ENCODE measurements around the gene CBLN3.

DNA sequence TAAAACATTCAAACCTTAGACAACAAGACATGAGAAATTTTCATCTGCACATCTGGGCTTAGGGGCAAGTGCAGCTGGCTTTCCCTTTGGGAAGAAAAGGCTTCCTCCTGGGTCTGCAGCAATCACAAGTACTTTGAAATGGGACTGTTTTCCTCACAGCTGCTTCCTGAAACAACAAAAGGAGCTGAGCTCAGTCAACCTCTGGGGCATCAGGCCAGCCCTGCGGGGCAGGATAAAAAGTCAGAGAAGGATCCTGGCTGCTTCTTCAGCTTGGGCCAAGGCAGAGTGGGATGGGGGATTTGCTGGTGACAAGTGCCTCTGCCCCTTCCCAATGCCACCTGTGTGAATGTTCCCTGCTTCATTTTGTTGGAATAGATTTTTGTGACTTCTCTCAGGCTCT is 29.3 kb upstream of the CBLN3 start:
- TF ChIP-seq, protein P1, sequence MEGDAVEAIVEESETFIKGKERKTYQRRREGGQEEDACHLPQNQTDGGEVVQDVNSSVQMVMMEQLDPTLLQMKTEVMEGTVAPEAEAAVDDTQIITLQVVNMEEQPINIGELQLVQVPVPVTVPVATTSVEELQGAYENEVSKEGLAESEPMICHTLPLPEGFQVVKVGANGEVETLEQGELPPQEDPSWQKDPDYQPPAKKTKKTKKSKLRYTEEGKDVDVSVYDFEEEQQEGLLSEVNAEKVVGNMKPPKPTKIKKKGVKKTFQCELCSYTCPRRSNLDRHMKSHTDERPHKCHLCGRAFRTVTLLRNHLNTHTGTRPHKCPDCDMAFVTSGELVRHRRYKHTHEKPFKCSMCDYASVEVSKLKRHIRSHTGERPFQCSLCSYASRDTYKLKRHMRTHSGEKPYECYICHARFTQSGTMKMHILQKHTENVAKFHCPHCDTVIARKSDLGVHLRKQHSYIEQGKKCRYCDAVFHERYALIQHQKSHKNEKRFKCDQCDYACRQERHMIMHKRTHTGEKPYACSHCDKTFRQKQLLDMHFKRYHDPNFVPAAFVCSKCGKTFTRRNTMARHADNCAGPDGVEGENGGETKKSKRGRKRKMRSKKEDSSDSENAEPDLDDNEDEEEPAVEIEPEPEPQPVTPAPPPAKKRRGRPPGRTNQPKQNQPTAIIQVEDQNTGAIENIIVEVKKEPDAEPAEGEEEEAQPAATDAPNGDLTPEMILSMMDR (conservative IDR thresholded peaks at IDR 0.05 in 1 of 2, IDR thresholded peaks at IDR 0.05 in 1 of 2; ENCODE audit: low read depth in 1 of 2, low read length in 2 of 2) = no peak
- no peak for TF ChIP-seq EZH2 (IDR thresholded peaks at IDR 0.05; ENCODE audit: low read length, missing control alignments)

Data from fibroblast of lung (primary cell).